Esophagus squamous epithelium (tissue), 5 donors: ENCODE data around the gene FEM1B. TPM values are rescaled to one million over a fixed set of nuclear protein-coding genes. Genes with fewer than 3 reads are reported as not detected.

ENCODE experiments used
- DNase-seq: peaks from one replicate; lab custom pipeline; 2025; lab: John Stamatoyannopoulos, UW
- H3K27ac ChIP-seq, 4 donors: fragments of 200-600 bp; sonication (generic); one replicate each; pipeline ENCODE4 v1.5.1; 2016 to 2019; ENCODE audit warnings: mild to moderate bottlenecking in 1 of 4
- H3K27me3 ChIP-seq, 4 donors: fragments of 200-600 bp; sonication (generic); 1 replicate in 3 of 4; 2 replicates in 1 of 4; pipeline versions ENCODE4 v1.5.1 to v1.6.0; 2017 to 2021; ENCODE audit warnings: antibody characterized with exemption in 1 of 4
- H3K36me3 ChIP-seq, 3 donors: fragments of 200-600 bp; sonication (generic); one replicate each; pipeline ENCODE4 v1.5.1; 2016 to 2019
- H3K4me1 ChIP-seq, 3 donors: fragments of 200-600 bp; sonication (generic); one replicate each; pipeline ENCODE4 v1.5.1; 2017 to 2019
- H3K4me3 ChIP-seq, 4 donors: fragments of 200-600 bp; sonication (generic); 1 replicate in 3 of 4; 2 replicates in 1 of 4; pipeline ENCODE4 v1.5.1; 2016 to 2019; ENCODE audit warnings: mild to moderate bottlenecking in 2 of 4, moderate library complexity in 1 of 4
- H3K9me3 ChIP-seq, 3 donors: fragments of 200-600 bp; sonication (generic); one replicate each; pipeline ENCODE4 v1.5.1; 2016 to 2019
- POLR2A ChIP-seq, 4 donors: fragments of 450-650 bp; IDR thresholded peaks; one replicate each; pipeline ENCODE4 v1.6.1; 2017; ENCODE audit warnings: antibody characterized with exemption in 4 of 4, mild to moderate bottlenecking in 4 of 4, moderate library complexity in 3 of 4
- WGBS, 2 donors: methylation state at CpG; one replicate each; pipeline ENCODE4 v1.1.5; 2018; 5-methylcytosine and 5-hydroxymethylcytosine counted together
- intact Hi-C: fragments of 100-400 bp; cut with DNase I; formaldehyde crosslinking; loops from one replicate; pipeline ENCODE4 v1.15.0; 2022
- total RNA-seq, 4 donors: library from RNA; depleted of rRNA; stranded (reverse); fragments of >200 nt; gene quantifications; one replicate each; pipeline ENCODE4 v1.1.0, GENCODE V29; 2016
- TF ChIP-seq, protein P1 (sequence below), 6 experiments: fragments of 450-650 bp in 4 of 6; fragments of 200-600 bp in 2 of 6; sonication (generic) in 2 of 6; IDR thresholded peaks; one replicate each; pipeline ENCODE4 v1.5.1; 2016 to 2019; ENCODE audit warnings: antibody characterized with exemption in 6 of 6, mild to moderate bottlenecking in 4 of 6, moderate library complexity in 4 of 6
- donor health status: DM: yes; HTN: yes; CAD: no.

Gene FEM1B
- total RNA-seq, 4 donors from 2014 or later: 32.3 to 64.4 (median 46.8) TPM

DNA sequence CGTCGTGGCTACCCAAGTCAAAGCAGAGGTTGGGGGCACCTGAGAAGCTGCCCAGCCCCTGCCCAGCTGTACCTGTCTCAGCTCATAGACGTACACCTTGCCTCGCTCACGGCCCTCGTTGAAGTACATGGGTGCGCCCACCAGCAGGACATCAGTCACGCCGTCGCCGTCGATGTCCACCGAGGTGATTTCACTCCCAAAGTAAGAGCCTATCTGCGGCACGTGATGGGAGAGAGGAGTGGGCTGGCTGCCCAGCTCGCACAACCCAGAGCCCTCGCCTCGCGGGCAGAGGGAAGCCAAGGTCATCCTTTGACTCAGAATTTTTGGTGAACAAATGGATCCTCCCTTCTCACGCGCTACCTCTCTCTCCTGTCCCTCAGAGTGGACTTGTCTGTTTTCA, 54.7 kb downstream of the FEM1B start:
- 90 to 92% methylated on average over 7 to 15 of the region's 21 CpGs for WGBS, 2 donors
- no peaks in the 10 kb centered on the region for H3K36me3 ChIP-seq
- no peaks in the 10 kb centered on the region for H3K9me3 ChIP-seq
- H3K27me3 ChIP-seq: peaks cover 0 to 30% (median 0%) of the 10 kb centered on the region in 4 donors
- no peak for TF ChIP-seq POLR2A (IDR thresholded peaks at IDR 0.05)
- TF ChIP-seq, protein P1, sequence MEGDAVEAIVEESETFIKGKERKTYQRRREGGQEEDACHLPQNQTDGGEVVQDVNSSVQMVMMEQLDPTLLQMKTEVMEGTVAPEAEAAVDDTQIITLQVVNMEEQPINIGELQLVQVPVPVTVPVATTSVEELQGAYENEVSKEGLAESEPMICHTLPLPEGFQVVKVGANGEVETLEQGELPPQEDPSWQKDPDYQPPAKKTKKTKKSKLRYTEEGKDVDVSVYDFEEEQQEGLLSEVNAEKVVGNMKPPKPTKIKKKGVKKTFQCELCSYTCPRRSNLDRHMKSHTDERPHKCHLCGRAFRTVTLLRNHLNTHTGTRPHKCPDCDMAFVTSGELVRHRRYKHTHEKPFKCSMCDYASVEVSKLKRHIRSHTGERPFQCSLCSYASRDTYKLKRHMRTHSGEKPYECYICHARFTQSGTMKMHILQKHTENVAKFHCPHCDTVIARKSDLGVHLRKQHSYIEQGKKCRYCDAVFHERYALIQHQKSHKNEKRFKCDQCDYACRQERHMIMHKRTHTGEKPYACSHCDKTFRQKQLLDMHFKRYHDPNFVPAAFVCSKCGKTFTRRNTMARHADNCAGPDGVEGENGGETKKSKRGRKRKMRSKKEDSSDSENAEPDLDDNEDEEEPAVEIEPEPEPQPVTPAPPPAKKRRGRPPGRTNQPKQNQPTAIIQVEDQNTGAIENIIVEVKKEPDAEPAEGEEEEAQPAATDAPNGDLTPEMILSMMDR (IDR thresholded peaks at IDR 0.05): no peak
- no peak for DNase-seq
- no peak overlapping the region for H3K27ac ChIP-seq
- H3K4me1 ChIP-seq: peaks cover 9 to 25% (median 12%) of the 10 kb centered on the region in 3 donors
- intact Hi-C loops: no loop called here
- no peak overlapping the region for H3K4me3 ChIP-seq

DNA sequence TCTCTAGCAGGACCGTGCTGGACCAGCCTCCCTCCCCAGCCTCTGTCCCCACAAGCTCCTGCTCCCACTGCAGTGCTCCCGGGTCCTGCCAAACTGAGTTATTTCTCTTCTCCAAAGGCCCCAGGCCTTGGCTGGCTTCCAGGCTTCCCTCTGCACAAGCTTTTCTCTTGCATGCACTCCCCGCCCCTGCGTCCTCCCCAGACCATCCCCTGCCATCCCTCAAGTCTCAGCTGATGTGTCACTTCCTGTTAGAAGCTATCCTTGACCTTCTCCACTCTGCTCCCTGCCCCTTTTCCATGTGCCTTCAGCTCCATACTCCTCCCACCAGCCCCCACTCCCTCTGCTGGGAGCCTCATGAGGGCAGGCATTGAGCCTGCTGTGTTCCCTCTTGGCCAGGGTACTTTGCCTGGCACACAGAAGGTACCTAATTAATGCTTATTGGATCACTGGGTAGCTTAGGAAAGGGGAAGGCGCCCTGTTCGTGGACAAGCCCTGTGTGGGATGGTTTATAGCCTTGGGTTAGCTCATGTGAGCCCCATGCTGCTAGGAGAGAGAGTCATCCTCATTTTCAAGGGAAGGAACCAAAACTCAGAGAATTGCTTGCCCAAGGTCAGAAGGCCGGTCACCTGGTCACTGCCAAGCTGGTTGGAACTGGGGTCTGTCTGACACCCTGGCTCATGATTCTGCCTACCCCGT, 56.4 kb downstream of the FEM1B start:
- peaks cover 9 to 25% (median 12%) of the 10 kb centered on the region in 3 donors for H3K4me1 ChIP-seq
- intact Hi-C loops: no loop called here
- H3K27ac ChIP-seq: peak overlapping the region in 2 of 4 donors; percentile 16 to 36
- H3K4me3 ChIP-seq: no peak overlapping the region
- H3K27me3 ChIP-seq: peaks cover 0 to 21% (median 0%) of the 10 kb centered on the region in 4 donors
- TF ChIP-seq, protein P1 (IDR thresholded peaks at IDR 0.05): no peak
- no peaks in the 10 kb centered on the region for H3K36me3 ChIP-seq
- DNase-seq: no peak
- no peaks in the 10 kb centered on the region for H3K9me3 ChIP-seq
- 49 to 74% methylated on average over 5 to 7 of the region's 8 CpGs for WGBS, 2 donors

GRCh38 chr15:68334661-68335124, 57.1 kb downstream of the FEM1B start:
- Histone ChIP-seq H3K27me3 (peaks cover 0 to 16% (median 0%) of the 10 kb centered on the region in 4 donors), H3K4me1 (peaks cover 9 to 25% (median 12%) of the 10 kb centered on the region in 3 donors), H3K9me3 (no peaks in the 10 kb centered on the region), H3K27ac (peak overlapping the region in 3 of 4 donors; percentile 6 to 53 (median 36)), H3K36me3 (no peaks in the 10 kb centered on the region), H3K4me3 (no peak overlapping the region)
- WGBS, 2 donors: 55 to 67% methylated on average over 6 of the region's 9 CpGs
- intact Hi-C loops: no loop called here
- no peak for TF ChIP-seq POLR2A (IDR thresholded peaks at IDR 0.05)
- no peak for DNase-seq

- Histone ChIP-seq H3K27me3 (peaks cover 0 to 13% (median 0%) of the 10 kb centered on the region in 4 donors), H3K9me3 (no peaks in the 10 kb centered on the region), H3K4me3 (no peak overlapping the region), H3K27ac (peak overlapping the region in 2 of 4 donors; percentile 36 to 53), H3K4me1 (peaks cover 9 to 28% (median 12%) of the 10 kb centered on the region in 3 donors), H3K36me3 (no peaks in the 10 kb centered on the region)
- DNase-seq: no peak
- TF ChIP-seq, protein P1 (IDR thresholded peaks at IDR 0.05): no peak
- TF ChIP-seq POLR2A (IDR thresholded peaks at IDR 0.05): no peak
- WGBS, 2 donors: 90% methylated on average over 1 of the region's 1 CpG; no CpG with 5 or more reads in 1 of the 2 donors
- intact Hi-C loops: no loop called here
Measured at GRCh38 chr15:68335251-68335650, 57.7 kb downstream of the FEM1B start.

DNA sequence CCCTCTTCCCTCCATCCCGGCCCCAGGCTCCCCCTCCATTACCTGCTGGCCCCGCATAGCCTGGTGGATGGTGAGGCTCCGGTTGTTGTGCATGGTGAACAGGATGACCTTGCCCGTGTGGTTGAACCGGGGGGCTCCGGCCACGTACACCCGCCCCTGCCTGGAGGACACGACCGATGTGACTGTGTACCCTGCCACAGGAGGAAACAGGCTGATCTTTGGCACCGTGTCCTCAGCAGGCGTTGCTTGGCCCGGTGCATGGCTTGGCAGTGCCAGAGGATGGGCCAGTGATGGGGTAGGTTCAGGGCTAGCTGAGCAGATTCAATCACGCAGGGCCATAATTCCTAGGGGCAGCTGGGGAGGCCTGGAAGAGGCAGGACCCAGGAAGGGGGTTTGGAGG, 58.1 kb downstream of the FEM1B start:
- Histone ChIP-seq H3K9me3 (no peaks in the 10 kb centered on the region), H3K36me3 (no peaks in the 10 kb centered on the region), H3K27ac (peak overlapping the region in 1 of 4 donors; percentile 53), H3K4me3 (no peak overlapping the region), H3K27me3 (peaks cover 0 to 11% (median 0%) of the 10 kb centered on the region in 4 donors), H3K4me1 (peaks cover 9 to 32% (median 12%) of the 10 kb centered on the region in 3 donors)
- intact Hi-C loops: no loop called here
- TF ChIP-seq, protein P1 (IDR thresholded peaks at IDR 0.05): no peak
- no peak for TF ChIP-seq POLR2A (IDR thresholded peaks at IDR 0.05)
- no peak for DNase-seq
- WGBS, 2 donors: 57 to 70% methylated on average over 2 to 11 of the region's 14 CpGs
